Retinal pigment epithelial cell (primary cell): Measurements from ENCODE around the gene PLD5.

Experiments used
- DNase-seq: peaks from one replicate; pipeline ENCODE4 v3.0.0-alpha.2; 2010; ENCODE audit warnings: low read depth
- H3K4me3 ChIP-seq: 2 replicates; pipeline ENCODE4 v1.5.1; 2011; ENCODE audit warnings: mild to moderate bottlenecking, low read length, control low read depth, moderate library complexity
- CTCF ChIP-seq: conservative IDR thresholded peaks from 2 replicates; pipeline ENCODE4 v1.5.1; 2011; ENCODE audit warnings: low read depth, low read length, control low read depth, inconsistent platforms

Gene PLD5

GRCh38 chr1:242178436-242178835 is 346.1 kb downstream of the PLD5 start:
- TF ChIP-seq CTCF, result no peak
- H3K4me3 ChIP-seq, result no peak overlapping the region
- no peak for DNase-seq

GRCh38 chr1:242162140-242162539 is 362.4 kb downstream of the PLD5 start:
- TF ChIP-seq CTCF, result no peak
- DNase-seq, result no peak

GRCh38 chr1:242147096-242147976 is 377.2 kb downstream of the PLD5 start:
- DNase-seq, result peak; percentile 44
- no peak for TF ChIP-seq CTCF
- no peak overlapping the region for H3K4me3 ChIP-seq

More at GRCh38 chr1:242162140-242162539, 362.4 kb downstream of the PLD5 start:
- no peak overlapping the region for H3K4me3 ChIP-seq

- DNase-seq, result no peak
- TF ChIP-seq CTCF, result no peak
- H3K4me3 ChIP-seq, result no peak overlapping the region
Observed at GRCh38 chr1:242146652-242147051, 377.8 kb downstream of the PLD5 start.

- no peak for DNase-seq
Observed at GRCh38 chr1:242140836-242141235, 383.7 kb downstream of the PLD5 start.

GRCh38 chr1:242139986-242140385 is 384.5 kb downstream of the PLD5 start:
- DNase-seq, result no peak
- H3K4me3 ChIP-seq, result no peak overlapping the region
- no peak for TF ChIP-seq CTCF

More at GRCh38 chr1:242140836-242141235, 383.7 kb downstream of the PLD5 start:
- H3K4me3 ChIP-seq, result no peak overlapping the region
- TF ChIP-seq CTCF, result no peak

GRCh38 chr1:242139442-242139841 is 385.1 kb downstream of the PLD5 start:
- no peak overlapping the region for H3K4me3 ChIP-seq
- TF ChIP-seq CTCF, result no peak
- DNase-seq, result no peak
